Measurements from ENCODE around the gene MAP1B. TPM values are rescaled to one million over a fixed set of nuclear protein-coding genes. Genes with fewer than 3 reads are reported as not detected.

The MAP1B gene
- total RNA-seq, 1 donor from 2014 or later: 20.5 TPM

GRCh38 chr5:72221099-72221498 is 113.8 kb downstream of the MAP1B start:
- intact Hi-C loops (cut with DNase I): no loop called here
- Histone ChIP-seq H3K27ac (no peak overlapping the region), H3K4me1 (no peaks in the 10 kb centered on the region), H3K9me3 (no peaks in the 10 kb centered on the region), H3K27me3 (no peaks in the 10 kb centered on the region), H3K4me3 (no peak overlapping the region), H3K36me3 (peaks cover 84% of the 10 kb centered on the region)
- TF ChIP-seq CTCF (IDR thresholded peaks at IDR 0.05): no peak
- DNase-seq (no peak), ATAC-seq (no peak)

GRCh38 chr5:72221541-72221940 is 114.3 kb downstream of the MAP1B start:
- no peak overlapping the region for H3K27ac ChIP-seq

GRCh38 chr5:72222521-72222920 is 115.2 kb downstream of the MAP1B start:
- DNase-seq: no peak

More at GRCh38 chr5:72221541-72221940, 114.3 kb downstream of the MAP1B start:
- TF ChIP-seq CTCF (IDR thresholded peaks at IDR 0.05): no peak
- peaks cover 88% of the 10 kb centered on the region for H3K36me3 ChIP-seq
- no peaks in the 10 kb centered on the region for H3K27me3 ChIP-seq
- H3K4me3 ChIP-seq: no peak overlapping the region
- H3K4me1 ChIP-seq: no peaks in the 10 kb centered on the region
- intact Hi-C loops (cut with DNase I): no loop called here
- no peaks in the 10 kb centered on the region for H3K9me3 ChIP-seq
- ATAC-seq: no peak
- no peak for DNase-seq

GRCh38 chr5:72223371-72223770 is 116.1 kb downstream of the MAP1B start:
- Histone ChIP-seq H3K4me3 (no peak overlapping the region), H3K9me3 (no peaks in the 10 kb centered on the region), H3K4me1 (no peaks in the 10 kb centered on the region), H3K27ac (no peak overlapping the region), H3K27me3 (no peaks in the 10 kb centered on the region), H3K36me3 (peaks cover 84% of the 10 kb centered on the region)
- no peak for ATAC-seq
- no peak for TF ChIP-seq CTCF (IDR thresholded peaks at IDR 0.05)
- DNase-seq: no peak
- intact Hi-C loops (cut with DNase I): no loop called here

More at GRCh38 chr5:72222521-72222920, 115.2 kb downstream of the MAP1B start:
- TF ChIP-seq CTCF (IDR thresholded peaks at IDR 0.05): no peak
- Histone ChIP-seq H3K4me3 (no peak overlapping the region), H3K9me3 (no peaks in the 10 kb centered on the region), H3K36me3 (peaks cover 93% of the 10 kb centered on the region), H3K4me1 (no peaks in the 10 kb centered on the region), H3K27ac (no peak overlapping the region), H3K27me3 (no peaks in the 10 kb centered on the region)
- intact Hi-C loops (cut with DNase I): no loop called here
- ATAC-seq: no peak

- no peak overlapping the region for H3K4me3 ChIP-seq
- no peak overlapping the region for H3K27ac ChIP-seq
- ATAC-seq (no peak), DNase-seq (no peak)
- intact Hi-C loops (cut with DNase I): no loop called here
- H3K9me3 ChIP-seq: no peaks in the 10 kb centered on the region
- H3K27me3 ChIP-seq: no peaks in the 10 kb centered on the region
- TF ChIP-seq CTCF (IDR thresholded peaks at IDR 0.05): no peak
- peaks cover 68% of the 10 kb centered on the region for H3K36me3 ChIP-seq
- H3K4me1 ChIP-seq: no peaks in the 10 kb centered on the region
These were observed 117.7 kb downstream of the MAP1B start for GRCh38 chr5:72224946-72225463.

GRCh38 chr5:72225741-72226140 is 118.5 kb downstream of the MAP1B start:
- Histone ChIP-seq H3K27me3 (no peaks in the 10 kb centered on the region), H3K4me3 (no peak overlapping the region), H3K27ac (no peak overlapping the region), H3K36me3 (peaks cover 61% of the 10 kb centered on the region), H3K4me1 (no peaks in the 10 kb centered on the region), H3K9me3 (no peaks in the 10 kb centered on the region)
- no peak for TF ChIP-seq CTCF (IDR thresholded peaks at IDR 0.05)
- intact Hi-C loops (cut with DNase I): no loop called here
- ATAC-seq (no peak), DNase-seq (no peak)

Data from upper lobe of right lung (tissue), 1 donor.